Measurements from ENCODE around the gene SDR42E1. TPM values are rescaled to one million over a fixed set of nuclear protein-coding genes. Genes with fewer than 3 reads are reported as not detected.
"Not testable (repeated sequence)": the region's sequence is repeated elsewhere in the genome, so short reads cannot be mapped to it uniquely, and the experiment has no call there.

Gene SDR42E1
- total RNA-seq, 1 donor from 2014 or later, result 0.62 TPM

DNA sequence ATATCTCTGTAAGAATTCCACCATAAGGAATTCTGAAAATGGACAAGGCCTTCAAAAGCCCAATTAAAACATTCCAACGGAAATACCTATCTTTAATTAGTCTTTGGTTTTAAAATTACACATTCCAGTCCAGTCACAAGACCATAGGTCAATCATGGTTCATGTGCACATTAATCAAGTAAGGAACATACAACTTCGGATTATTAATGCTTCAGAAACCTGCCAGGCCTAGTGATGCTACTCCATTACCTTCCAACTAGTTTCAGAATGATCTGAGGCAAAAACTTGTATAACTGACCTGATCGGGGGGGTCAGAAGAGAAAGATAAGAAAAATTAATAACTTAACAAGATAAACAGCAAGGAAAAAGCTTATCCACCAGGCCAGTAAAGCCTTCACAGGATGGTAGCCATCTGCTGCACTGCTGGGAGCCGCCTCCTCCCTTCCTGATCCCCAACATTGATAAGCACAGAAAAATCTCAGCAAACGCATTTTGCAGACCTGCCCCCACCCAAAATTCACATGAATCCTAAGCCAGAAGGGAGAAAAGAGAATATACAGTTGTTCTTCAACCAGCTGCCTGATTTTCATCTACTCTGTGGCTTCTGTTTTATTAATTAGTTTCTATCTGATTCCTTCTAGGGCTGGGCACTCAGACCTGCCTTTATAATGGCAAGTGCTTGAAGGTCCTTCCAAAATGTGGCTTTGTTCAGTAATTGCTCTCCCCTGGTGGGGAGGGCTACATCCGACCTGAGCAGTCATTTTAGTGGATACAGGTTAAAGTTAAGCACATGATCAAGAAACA, 6.0 kb downstream of the SDR42E1 start:
- no peak for DNase-seq (ENCODE audit: low read depth)

DNA sequence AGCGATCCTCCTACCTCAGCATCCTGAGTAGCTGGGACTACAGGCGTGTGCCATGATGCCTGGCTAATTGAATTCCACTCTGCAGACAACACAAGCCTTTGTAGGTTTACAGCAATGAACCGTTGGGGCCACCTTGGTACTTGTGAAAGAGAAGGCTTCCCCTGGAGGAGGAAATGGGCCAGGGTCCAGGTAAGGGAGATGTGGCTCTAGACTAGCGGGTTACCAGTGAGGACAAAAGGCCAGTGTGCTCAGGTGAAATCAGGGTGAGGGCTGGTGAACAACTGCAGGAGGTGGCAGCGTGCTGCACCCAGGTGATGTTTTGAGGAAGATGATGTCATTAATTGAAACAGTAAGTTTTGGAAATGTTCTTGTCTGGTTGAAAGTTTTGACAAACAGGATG, 6.7 kb downstream of the SDR42E1 start:
- no peak for DNase-seq (ENCODE audit: low read depth)

DNA sequence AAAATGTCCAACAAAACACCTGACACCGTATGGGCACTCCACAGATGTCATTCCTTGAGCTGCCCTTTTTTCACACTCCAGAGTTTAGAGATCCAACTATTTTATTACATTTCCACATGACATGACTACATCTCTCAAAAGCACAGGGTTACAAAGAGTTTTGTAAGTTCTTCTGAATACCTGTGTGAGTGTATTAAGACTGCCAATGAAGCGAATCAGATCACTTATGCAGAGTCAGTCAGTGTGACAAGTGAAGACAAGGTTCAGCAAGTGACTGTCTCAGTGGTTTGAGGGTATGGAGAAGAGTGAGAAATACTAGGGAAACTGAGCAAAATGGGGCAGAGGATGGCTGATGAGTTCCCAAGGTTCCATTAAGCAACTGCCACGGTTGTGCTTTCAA, 8.4 kb downstream of the SDR42E1 start:
- DNase-seq (ENCODE audit: low read depth), result no peak

DNA sequence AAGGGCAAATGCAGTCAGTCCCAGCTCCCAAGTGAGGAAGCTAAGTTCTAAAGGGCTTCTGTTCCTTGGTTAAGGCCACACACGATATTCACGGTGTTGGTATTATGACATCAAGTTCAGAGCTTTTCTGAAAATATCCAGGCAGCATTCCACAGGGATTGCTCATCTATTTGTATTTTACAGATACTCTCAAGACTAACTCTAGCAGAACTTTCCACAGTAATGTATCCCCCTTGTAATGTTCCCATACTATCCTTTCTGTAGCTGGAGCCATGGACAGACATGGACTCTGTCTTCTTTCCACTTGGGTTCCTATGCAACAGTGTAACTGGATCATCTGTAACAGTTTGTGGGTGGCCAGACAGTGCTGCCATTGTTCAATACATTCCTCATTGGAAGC, 13.5 kb downstream of the SDR42E1 start:
- DNase-seq (ENCODE audit: low read depth), result peak; percentile 70

DNA sequence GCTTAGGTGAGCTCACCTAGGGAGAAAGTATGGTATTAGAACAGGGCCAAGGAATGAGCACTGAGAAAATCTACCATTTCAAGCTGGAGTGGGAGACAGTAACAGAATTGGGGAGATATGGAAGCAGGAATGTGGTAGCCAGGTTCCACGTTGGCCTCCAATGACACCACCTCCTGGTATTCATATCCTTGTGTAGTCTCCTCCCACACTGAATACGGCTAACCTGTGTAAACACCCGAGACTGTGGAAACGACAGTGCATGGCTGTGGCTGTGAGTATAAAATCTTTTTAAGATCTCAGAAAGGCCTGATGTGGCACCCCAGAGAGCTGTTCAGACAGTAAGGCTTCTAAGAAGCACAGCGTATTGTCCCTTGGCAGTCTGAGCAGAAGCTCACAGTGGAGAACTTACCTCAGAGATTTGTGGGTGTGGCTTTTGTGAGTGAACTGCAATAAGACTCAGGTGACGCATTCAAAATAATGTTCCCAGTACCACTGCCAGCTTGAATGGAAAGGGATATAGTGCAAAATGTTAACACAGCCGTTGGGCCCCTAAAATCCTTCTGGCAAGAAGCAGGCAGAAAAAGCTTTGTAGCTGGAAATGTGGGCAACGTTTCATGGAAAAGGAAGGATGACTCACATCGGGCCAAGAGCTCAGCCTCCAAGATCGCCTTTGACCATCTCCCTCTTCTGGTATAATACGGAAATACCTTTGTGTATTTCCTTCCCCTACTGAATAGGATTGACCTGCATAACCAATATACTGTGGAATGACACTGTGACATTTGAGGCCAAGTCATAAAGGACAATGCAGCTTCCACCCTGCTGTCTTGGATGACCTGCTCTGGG, 14.4 kb downstream of the SDR42E1 start:
- DNase-seq (ENCODE audit: low read depth), result peak; percentile 74

DNA sequence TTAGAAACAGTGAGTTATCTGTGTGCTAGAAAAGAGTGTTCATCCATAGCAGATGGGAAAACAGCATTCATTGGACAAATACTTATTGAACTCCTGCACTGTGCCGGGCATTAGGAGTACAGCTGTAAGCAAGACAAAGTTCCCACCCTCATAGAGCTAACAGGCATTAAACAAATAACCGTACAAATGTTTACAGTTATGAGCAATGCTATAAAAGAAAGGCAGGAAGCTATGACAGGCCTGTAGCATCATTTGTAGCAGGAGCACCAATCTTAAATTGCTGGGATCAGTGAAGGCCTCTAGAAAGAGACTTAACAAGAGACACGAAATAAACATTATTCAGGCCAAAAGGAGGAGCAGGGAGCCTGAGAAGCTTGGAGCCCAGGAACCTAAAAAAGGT, 15.6 kb downstream of the SDR42E1 start:
- no peak for DNase-seq (ENCODE audit: low read depth)

DNA sequence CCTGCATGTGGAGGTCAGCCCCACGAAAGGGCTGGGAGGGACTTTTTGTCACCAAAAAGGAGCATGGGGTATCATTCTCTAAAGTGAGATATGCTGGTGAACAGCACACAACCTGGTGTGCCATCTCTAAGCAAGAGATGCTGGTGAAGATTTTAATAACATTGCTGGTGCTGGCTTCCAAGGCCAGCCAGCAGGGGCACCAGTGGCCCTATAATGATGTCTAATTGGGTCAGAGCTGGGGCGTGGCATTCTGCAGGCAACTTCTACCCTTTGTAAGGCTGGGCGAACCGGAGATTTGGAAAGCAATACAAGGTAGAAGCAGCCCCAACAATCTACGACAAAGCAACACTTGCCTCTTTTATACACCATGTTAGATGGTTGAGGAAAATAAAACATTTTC, 16.8 kb downstream of the SDR42E1 start:
- DNase-seq (ENCODE audit: low read depth), result no peak

DNA sequence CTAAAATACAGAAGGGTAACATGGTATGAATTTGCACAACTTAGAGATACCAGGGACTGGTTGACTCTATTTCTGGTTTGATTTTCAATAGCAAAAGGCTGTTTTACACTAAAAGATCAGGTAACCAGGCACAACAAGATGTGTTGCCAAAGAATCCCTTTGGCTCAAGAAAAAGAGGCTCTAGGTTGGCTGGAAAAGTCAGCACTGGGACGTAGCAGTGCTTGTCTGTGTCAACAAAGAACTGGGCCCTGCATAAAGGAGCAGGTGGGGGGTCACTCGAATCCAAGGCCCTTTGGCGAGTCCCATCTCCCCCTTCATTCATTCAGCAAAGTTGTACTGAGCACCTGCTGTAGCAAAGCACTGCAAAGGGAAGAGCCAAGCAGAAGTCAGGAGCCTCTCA, 18.4 kb downstream of the SDR42E1 start:
- DNase-seq (ENCODE audit: low read depth), result no peak

DNA sequence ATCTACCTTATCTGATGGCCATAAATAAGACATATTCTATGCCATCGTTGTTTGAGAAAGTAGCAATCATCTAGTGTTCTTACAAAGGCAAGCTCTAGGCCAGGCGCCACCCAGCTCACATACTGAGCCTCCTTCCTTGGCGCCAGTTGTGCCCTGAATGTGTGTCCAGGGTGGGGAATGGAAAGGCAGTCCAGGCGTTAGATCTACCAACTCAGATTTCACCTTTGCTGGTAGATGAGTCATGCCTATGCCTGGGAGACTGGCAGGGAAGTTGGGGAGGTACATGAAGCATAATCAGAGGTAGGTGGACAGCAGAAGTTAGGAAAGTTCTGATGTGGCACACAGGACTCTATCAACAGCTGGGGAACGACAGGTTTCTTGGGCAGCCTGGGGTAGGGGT, 23.6 kb downstream of the SDR42E1 start:
- DNase-seq (ENCODE audit: low read depth), result peak; percentile 21

DNA sequence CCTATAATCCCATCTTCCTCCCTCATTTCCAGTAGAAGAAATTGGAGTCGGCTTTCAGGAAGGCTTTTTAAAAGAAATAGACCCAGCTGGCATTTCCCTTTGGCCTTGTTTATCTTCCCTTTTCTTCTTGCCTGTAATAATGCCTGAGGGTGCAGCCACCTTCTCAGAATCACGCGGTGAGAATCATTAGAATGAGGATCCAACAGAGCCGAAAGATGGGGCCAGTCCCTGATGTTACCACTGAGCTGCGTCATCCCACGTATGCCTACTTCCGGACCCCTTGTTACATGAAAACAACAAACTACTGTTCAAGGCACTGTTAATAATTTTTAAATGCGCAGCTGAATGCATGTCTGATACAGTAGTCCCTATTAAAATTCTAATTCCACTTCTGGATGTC, 24.1 kb downstream of the SDR42E1 start:
- no peak for DNase-seq (ENCODE audit: low read depth)

DNA sequence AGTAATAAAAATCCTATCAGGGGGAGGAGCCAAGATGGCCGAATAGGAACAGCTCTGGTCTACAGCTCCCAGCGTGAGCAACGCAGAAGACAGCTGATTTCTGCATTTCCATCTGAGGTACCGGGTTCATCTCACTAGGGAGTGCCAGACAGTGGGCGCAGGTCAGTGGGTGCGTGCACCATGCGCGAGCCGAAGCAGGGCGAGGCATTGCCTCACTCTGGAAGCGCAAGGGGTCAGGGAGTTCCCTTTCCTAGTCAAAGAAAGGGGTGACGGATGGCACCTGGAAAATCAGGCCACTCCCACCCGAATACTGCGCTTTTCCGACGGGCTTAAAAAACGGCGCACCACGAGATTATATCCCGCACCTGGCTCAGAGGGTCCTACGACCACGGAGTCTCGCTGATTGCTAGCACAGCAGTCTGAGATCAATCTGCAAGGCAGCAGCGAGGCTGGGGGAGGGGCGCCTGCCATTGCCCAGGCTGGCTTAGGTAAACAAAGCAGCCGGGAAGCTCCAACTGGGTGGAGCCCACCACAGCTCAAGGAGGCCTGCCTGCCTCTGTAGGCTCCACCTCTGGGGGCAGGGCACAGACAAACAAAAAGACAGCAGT, 33.8 kb downstream of the SDR42E1 start:
- not testable (repeated sequence) for DNase-seq (ENCODE audit: low read depth)

DNA sequence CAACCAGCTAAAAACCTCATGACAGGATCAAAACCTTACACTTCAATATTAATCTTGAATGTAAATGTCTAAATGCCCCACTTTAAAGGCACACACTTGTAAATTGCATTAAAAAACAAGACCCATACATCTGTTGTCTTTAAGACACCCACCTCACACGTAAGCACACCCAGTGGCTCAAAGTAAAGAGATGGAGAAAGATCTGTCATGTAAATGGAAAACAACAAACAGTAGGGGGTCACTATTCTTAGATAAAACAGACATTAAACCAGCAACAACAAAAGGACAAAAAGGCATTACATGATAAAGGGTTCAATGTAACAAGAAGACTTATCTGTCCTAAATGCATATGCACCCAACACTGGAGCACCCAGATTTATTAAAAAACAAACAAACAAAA, 35.6 kb downstream of the SDR42E1 start:
- DNase-seq (ENCODE audit: low read depth), result no peak

DNA sequence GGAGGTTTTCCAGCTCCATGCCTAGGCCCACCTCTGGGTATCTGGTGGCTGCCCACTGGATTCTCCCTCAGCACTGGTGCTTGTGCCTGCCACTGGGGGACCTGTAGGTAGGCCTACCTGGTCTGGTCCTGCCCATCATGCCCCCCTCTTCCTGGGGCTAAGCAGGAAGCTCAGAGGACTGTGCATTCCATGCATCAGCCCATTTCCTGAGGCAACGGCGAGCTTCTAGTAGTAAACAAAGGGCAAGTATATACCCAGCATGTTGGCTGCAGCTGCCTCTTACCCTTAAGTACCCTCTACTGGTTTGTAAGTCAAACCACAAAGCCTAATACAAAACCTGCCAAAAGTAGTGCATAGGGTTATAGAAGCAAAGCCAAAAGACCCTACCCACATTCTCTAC, 37.5 kb downstream of the SDR42E1 start:
- DNase-seq (ENCODE audit: low read depth), result no peak

DNA sequence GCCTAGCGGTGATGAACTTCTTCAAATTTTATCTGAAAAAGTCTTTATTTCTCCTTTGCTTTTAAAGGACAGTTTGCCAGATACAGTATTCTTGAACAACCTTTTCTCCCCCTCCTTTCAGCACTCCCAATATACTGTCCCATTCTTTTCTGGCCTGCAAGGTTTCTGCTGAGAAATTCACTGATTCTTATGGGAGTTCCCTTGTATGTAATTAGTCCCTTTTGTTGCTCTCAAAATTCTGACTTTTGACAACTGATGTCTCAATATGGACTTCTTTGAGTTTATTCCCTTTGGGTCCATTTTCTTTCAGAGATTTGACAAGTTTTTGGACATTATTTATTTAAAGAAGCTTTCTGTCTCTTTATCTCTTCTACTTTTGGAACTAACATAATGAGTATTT, 39.4 kb downstream of the SDR42E1 start:
- DNase-seq (ENCODE audit: low read depth), result no peak

DNA sequence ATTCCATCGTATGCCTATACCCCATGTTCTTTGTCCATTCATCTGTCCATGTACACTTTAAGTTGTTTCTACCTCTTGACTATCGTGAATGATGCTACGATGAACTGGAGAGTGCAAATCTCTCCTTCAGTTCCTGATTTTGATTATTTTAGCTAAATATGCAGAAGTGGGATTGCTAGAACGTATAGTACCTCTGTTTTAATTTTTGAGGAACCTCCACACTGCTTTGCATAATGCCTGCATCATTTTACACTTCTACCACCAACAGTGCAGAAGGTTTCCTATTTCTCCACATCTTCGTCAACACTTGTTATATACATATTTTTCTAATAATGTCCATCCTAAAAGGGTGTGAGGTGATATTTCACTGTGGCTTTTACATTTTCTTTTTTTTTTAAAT, 43.9 kb downstream of the SDR42E1 start:
- no peak for DNase-seq (ENCODE audit: low read depth)

DNA sequence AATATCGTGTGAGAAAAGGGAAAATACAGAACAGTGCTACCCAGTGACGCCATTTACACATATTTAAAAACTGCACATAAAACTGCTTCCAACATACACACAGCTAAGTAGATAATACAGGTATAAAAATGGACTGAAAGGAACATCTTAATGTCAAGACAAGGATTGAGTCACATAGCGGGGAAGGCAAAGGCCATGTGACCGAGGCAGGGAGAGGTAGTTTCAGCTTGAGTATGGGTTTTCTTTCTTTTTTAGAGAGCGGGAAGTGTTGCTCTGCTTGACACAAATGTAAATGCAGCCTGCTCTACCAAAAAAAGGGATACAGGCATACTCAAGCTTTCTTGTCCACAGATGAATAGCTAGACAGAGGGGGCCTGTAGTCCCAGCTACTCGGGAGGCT, 46.5 kb downstream of the SDR42E1 start:
- no peak for DNase-seq (ENCODE audit: low read depth)

DNA sequence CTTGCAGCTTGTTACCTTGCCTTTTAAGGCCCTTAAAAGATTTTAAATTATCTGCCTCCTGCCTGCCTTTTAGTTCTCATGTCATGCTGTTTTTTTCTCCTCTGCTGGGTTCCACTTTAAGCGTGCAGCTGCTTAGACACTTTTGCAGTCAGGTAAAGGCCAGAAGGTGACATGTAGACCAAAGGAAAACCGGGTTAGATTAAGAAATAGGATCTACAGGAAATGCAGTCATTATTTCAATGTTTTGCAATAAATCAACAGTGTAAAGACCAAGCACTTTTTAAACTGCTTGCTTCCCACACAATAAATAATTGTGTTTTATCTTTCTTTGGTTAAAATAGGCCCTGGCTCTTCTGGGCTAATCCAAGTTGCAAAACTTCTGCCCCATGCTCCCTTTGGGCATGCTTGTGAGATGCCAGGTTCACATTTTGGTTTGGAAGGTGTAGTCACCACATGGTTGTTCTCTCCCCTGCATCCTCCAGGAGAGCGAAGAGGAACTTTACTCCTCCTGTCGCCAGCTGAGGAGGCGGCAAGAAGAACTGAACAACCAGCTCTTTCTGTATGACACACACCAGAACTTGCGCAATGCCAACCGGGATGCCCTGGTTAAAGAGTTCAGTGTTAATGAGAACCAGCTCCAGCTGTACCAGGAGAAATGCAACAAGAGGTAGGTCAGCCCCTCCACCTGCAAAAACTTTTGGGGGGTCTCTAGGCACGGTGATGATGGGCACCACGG, 54.9 kb downstream of the SDR42E1 start:
- no peak for DNase-seq (ENCODE audit: low read depth)

DNA sequence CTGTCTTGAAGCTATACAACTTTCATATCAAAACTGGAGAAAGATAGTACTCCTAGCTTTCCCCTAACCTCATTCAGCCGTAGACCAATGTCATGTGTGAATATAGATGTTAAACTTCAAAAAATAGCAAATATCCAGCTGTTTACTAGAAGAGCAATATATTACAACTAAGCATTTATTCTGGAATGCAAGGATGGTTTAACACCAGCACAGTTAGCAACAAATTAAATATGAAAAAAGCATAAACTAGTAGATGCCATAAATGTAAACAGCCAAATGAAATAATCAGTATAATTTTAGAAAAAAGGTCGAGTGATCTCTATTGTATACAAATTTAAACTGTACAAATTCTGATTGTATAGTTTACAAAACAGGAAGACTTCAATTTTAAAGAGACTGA, 59.7 kb downstream of the SDR42E1 start:
- DNase-seq (ENCODE audit: low read depth), result no peak

DNA sequence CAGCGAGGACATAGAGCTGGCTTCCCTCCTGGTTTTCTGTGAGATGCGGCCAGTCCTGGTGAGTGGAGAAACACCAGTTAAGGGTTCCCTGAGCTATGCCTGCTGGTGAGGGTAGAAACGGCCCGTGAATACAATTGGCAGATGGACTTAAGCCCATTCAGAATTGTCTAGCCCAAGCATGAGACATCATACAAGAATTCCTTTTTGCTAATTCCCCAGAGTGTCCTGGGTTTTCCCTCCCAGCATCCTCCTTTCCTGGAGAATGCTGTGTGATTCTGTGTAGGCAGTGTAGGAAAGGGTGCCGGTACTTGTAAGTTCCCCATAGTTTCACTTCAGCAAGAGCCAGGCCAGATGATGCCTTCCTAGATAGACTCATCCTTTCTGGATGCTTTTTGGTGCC, 65.1 kb downstream of the SDR42E1 start:
- DNase-seq (ENCODE audit: low read depth), result peak; percentile 73

DNA sequence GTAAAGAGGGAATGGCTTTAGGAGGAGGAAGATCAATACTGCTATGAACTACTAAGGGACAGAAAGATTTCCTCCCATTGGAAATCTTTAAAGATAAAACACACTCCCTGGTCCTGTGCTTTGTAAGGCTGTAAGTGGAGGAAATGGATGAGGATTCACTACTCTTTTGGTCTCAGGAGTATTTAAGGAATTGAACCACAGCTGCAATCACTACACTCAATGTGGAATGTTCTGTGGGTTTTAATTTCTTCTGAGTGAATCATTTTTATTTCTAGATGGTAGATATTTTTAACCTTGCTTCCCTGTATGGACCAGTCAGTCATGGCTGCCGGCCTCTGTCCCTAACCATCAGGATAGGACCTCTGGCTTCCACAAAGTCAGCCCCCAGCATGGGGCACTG, 65.6 kb downstream of the SDR42E1 start:
- DNase-seq (ENCODE audit: low read depth), result peak; percentile 90

DNA sequence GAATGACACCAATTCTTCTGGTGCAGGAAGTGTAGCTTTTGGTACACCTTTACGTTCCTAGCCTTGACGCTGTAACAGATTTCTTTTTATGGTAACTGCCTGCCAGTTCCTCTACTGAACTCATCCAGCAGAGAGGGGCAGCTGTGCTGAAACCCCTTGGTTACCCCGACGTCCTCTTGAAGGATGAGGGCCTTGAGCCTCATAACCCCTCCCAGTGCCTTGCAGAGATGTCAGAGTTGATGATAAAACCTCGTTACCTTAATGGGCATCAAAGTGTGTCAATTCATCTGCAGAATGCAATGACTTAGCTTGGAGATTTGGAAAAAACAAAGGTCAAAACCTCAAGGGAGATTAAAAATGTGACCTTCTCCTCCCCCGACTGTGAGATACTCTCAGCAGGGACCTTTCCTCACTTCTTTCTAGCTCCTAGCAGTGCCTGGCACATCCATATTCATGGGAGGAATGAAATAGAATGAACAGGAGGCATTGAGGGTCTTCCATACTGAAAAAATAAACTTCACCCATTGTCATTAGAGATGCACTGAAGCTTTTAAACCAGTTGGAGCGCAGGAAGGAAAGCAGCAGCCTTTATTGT, 69.2 kb downstream of the SDR42E1 start:
- no peak for DNase-seq (ENCODE audit: low read depth)
